Calu3 (cell line): Measurements from ENCODE around the gene FUT9. TPM values are rescaled to one million over a fixed set of nuclear protein-coding genes. Genes with fewer than 3 reads are reported as not detected.

Source experiments
- Bru-seq: library from RNA; stranded (reverse); fragments of 400-500 nt; gene quantifications from one replicate; lab custom pipeline; 2021; lab: Mats Ljungman, UMichigan
- BruChase-seq, 2 experiments: library from RNA; stranded (reverse); fragments of 400-500 nt; gene quantifications; one replicate each; lab custom pipeline; 2021; lab: Mats Ljungman, UMichigan
- BruUV-seq: library from RNA; stranded (reverse); fragments of 400-500 nt; replicated peaks from 2 replicates; lab custom pipeline; 2021; lab: Mats Ljungman, UMichigan
- CTCF ChIA-PET: fragments of 300-600 bp; sonication (Branson Sonifier 250); formaldehyde crosslinking; loops from one replicate; lab custom pipeline; 2022; ENCODE audit warnings: antibody characterized with exemption; lab: Charles Lee
- DNase-seq: peaks from one replicate; pipeline ENCODE4 v3.0.0; 2022
- H3K27ac Mint-ChIP-seq: one replicate; pipeline ENCODE4 v1.8.0; 2022; ENCODE audit warnings: mixed read lengths; ENCODE audit not compliant: unreplicated experiment
- H3K27me3 Mint-ChIP-seq: one replicate; pipeline ENCODE4 v1.8.0; 2022; ENCODE audit warnings: mixed read lengths; ENCODE audit not compliant: unreplicated experiment
- H3K36me3 Mint-ChIP-seq: one replicate; pipeline ENCODE4 v1.8.0; 2022; ENCODE audit warnings: mild to moderate bottlenecking, moderate library complexity, mixed read lengths; ENCODE audit not compliant: insufficient read depth, unreplicated experiment
- H3K4me1 Mint-ChIP-seq: one replicate; pipeline ENCODE4 v1.8.0; 2022; ENCODE audit warnings: mild to moderate bottlenecking, low read depth, mixed read lengths; ENCODE audit not compliant: unreplicated experiment
- H3K4me3 Mint-ChIP-seq: one replicate; pipeline ENCODE4 v1.8.0; 2022; ENCODE audit warnings: mild to moderate bottlenecking, low read depth, moderate library complexity, mixed read lengths; ENCODE audit not compliant: unreplicated experiment
- H3K9me3 Mint-ChIP-seq: one replicate; pipeline ENCODE4 v1.8.0; 2022; ENCODE audit warnings: low read depth, mixed read lengths; ENCODE audit not compliant: unreplicated experiment
- CTCF ChIP-seq: fragments of 200-600 bp; IDR thresholded peaks from one replicate; pipeline ENCODE4 v1.8.0; 2022; ENCODE audit warnings: antibody characterized with exemption; ENCODE audit not compliant: unreplicated experiment
- intact Hi-C: fragments of 100-400 bp; cut with micrococcal nuclease; formaldehyde crosslinking; loops from one replicate; pipeline ENCODE4 v1.10.0; 2022; ENCODE audit not compliant: unreplicated experiment
- long read RNA-seq: library from polyadenylated mRNA; stranded (forward); transcript quantifications from one replicate; pipeline ENCODE4 v2.0.0, GENCODE V29; 2022
- total RNA-seq: library from RNA; stranded (reverse); gene quantifications from 2 replicates; pipeline ENCODE4 v1.2.3, GENCODE V29; 2022

FUT9 gene
- total RNA-seq (1.9 and 2.0 TPM in 2 replicates), Bru-seq, nascent RNA (percentile 47 among the genes with signal in this experiment), BruChase-seq, experiment 1, labeled RNA remaining after a 6-hour chase (percentile 40 among the genes with signal in this experiment), BruChase-seq, experiment 2, labeled RNA remaining after a 2-hour chase (percentile 44 among the genes with signal in this experiment)
- long read RNA-seq, partial matches to known transcripts, result 0 of 1 reads
- long read RNA-seq, other reads (novel, unspliced or antisense), result 1 of 1 reads

GRCh38 chr6:96015518-96016333 is at the start of gene FUT9:
FUT9 (plus strand) TSS chr6:96015974; CDS start chr6:96203156, 187,182 bp downstream.
- intact Hi-C loops, result loop anchor here (5.0 kb wide), 1 partner anchor 583 kb away; no protein-coding TSS in a partner anchor
- CTCF ChIA-PET, result interaction anchor here (0.5 to 0.6 kb wide), 2 partner anchors 595 to 1409 kb away, joined by 3 to 8 read pairs; no protein-coding TSS in a partner anchor
- Mint-ChIP-seq H3K27ac (peak within 1 kb of the TSS; percentile 60), H3K4me3 (peak within 1 kb of the TSS; percentile 72), H3K36me3 (peaks cover 17% of the 10 kb centered on the region), H3K9me3 (peaks cover 1% of the 10 kb centered on the region), H3K4me1 (no peaks in the 10 kb centered on the region), H3K27me3 (no peaks in the 10 kb centered on the region)
- peak; percentile 53 for DNase-seq
- no TSS peak for BruUV-seq
- TF ChIP-seq CTCF, result no peak

GRCh38 chr6:95967594-95967993 is 48.2 kb upstream of the FUT9 start:
- intact Hi-C loops, result no loop called here
- Mint-ChIP-seq H3K9me3 (peaks cover 9% of the 10 kb centered on the region), H3K4me3 (no peak overlapping the region), H3K4me1 (peaks cover 4% of the 10 kb centered on the region), H3K27ac (no peak overlapping the region), H3K36me3 (no peaks in the 10 kb centered on the region), H3K27me3 (no peaks in the 10 kb centered on the region)
- no peak for TF ChIP-seq CTCF
- DNase-seq, result no peak
- CTCF ChIA-PET, result no interaction called here
- no TSS peak for BruUV-seq

GRCh38 chr6:95973976-95974375 is 41.8 kb upstream of the FUT9 start:
- intact Hi-C loops, result no loop called here
- peaks cover 5% of the 10 kb centered on the region for H3K36me3 Mint-ChIP-seq
- no TSS peak for BruUV-seq
- TF ChIP-seq CTCF, result no peak
- peaks cover 17% of the 10 kb centered on the region for H3K9me3 Mint-ChIP-seq
- no peak overlapping the region for H3K4me3 Mint-ChIP-seq
- H3K27me3 Mint-ChIP-seq, result no peaks in the 10 kb centered on the region
- peaks cover 35% of the 10 kb centered on the region for H3K4me1 Mint-ChIP-seq
- peak overlapping the region; percentile 60 for H3K27ac Mint-ChIP-seq
- CTCF ChIA-PET, result no interaction called here
- no peak for DNase-seq

- peak overlapping the region; percentile 55 for H3K27ac Mint-ChIP-seq
- peaks cover 5% of the 10 kb centered on the region for H3K9me3 Mint-ChIP-seq
- H3K36me3 Mint-ChIP-seq, result peaks cover 5% of the 10 kb centered on the region
- peak; percentile 44 for DNase-seq
- intact Hi-C loops, result no loop called here
- no peaks in the 10 kb centered on the region for H3K27me3 Mint-ChIP-seq
- CTCF ChIA-PET, result interaction anchor here (0.7 kb wide), 1 partner anchor 100 kb away, joined by 3 read pairs; no protein-coding TSS in a partner anchor
- no peak for TF ChIP-seq CTCF
- H3K4me3 Mint-ChIP-seq, result no peak overlapping the region
- no TSS peak for BruUV-seq
- H3K4me1 Mint-ChIP-seq, result peaks cover 30% of the 10 kb centered on the region
Measured at GRCh38 chr6:95978230-95978629, 37.5 kb upstream of the FUT9 start.
